DOHH2 (cell line): ENCODE data around the gene ZNF280D.

Source experiments
- CTCF ChIP-seq: fragments of 200-600 bp; sonication (generic); IDR thresholded peaks from one replicate; pipeline ENCODE4 v1.5.1; 2014; ENCODE audit warnings: antibody characterized with exemption, mild to moderate bottlenecking, low read depth, low read length; ENCODE audit not compliant: poor library complexity, severe bottlenecking
- EZH2phosphoT487 ChIP-seq: fragments of 200-600 bp; sonication (generic); IDR thresholded peaks from 2 replicates; pipeline ENCODE4 v1.6.1; 2017; ENCODE audit warnings: borderline replicate concordance, mild to moderate bottlenecking, antibody characterized with exemption, low read length, moderate library complexity, mixed read lengths

- TF ChIP-seq CTCF = no peak
- no peak for TF ChIP-seq EZH2phosphoT487
These were observed 42.3 kb upstream of the ZNF280D start for GRCh38 chr15:56775641-56776040.
